ENCODE data around the gene SMG6. TPM values are rescaled to one million over a fixed set of nuclear protein-coding genes. Genes with fewer than 3 reads are reported as not detected.

SMG6 gene
- total RNA-seq, 1 donor from 2014 or later = 39.7 TPM

- Histone ChIP-seq H3K9ac (ENCODE audit: low read length) (no peak overlapping the region), H3K27me3 (ENCODE audit: insufficient read depth, low read length) (peaks cover 43% of the 10 kb centered on the region)
Observed at GRCh38 chr17:2024572-2025219, 278.9 kb downstream of the SMG6 start.

GRCh38 chr17:2023692-2024571 is 279.7 kb downstream of the SMG6 start:
- Histone ChIP-seq H3K27ac (ENCODE audit: low read depth, low read length) (no peak overlapping the region), H3K79me2 (ENCODE audit: insufficient read depth, low read length) (no peaks in the 10 kb centered on the region), H3K4me1 (ENCODE audit: insufficient read depth, low read length) (peaks cover 16% of the 10 kb centered on the region), H3K27me3 (ENCODE audit: insufficient read depth, low read length) (peaks cover 50% of the 10 kb centered on the region), H3K4me2 (ENCODE audit: low read length) (peak overlapping the region; percentile 81), H3K36me3 (ENCODE audit: insufficient read depth, low read length) (no peaks in the 10 kb centered on the region), H3K4me3 (ENCODE audit: insufficient read depth, low read depth, low read length) (peak overlapping the region; percentile 28), H3K9ac (ENCODE audit: low read length) (no peak overlapping the region), H3K9me3 (ENCODE audit: insufficient read depth, low read depth, low read length) (no peaks in the 10 kb centered on the region), H4K20me1 (ENCODE audit: insufficient read depth, low read length) (no peaks in the 10 kb centered on the region), H2AFZ (ENCODE audit: low read depth, low read length) (no peak overlapping the region)
- H3K27ac Mint-ChIP-seq (ENCODE audit: unreplicated experiment) = no peak overlapping the region
- no peaks in the 10 kb centered on the region for H3K36me3 Mint-ChIP-seq (ENCODE audit: low read depth, unreplicated experiment)
- peak overlapping the region; percentile 66 for H3K4me3 Mint-ChIP-seq (ENCODE audit: unreplicated experiment)
- FAIRE-seq (no peak), DNase-seq (ENCODE audit: low read depth) (no peak)
- peaks cover 54% of the 10 kb centered on the region for H3K27me3 Mint-ChIP-seq (ENCODE audit: low read depth, unreplicated experiment)
- peaks cover 3% of the 10 kb centered on the region for H3K9me3 Mint-ChIP-seq (ENCODE audit: unreplicated experiment)
- no peaks in the 10 kb centered on the region for H3K4me1 Mint-ChIP-seq (ENCODE audit: low read depth, unreplicated experiment)
- TF ChIP-seq, protein P1, sequence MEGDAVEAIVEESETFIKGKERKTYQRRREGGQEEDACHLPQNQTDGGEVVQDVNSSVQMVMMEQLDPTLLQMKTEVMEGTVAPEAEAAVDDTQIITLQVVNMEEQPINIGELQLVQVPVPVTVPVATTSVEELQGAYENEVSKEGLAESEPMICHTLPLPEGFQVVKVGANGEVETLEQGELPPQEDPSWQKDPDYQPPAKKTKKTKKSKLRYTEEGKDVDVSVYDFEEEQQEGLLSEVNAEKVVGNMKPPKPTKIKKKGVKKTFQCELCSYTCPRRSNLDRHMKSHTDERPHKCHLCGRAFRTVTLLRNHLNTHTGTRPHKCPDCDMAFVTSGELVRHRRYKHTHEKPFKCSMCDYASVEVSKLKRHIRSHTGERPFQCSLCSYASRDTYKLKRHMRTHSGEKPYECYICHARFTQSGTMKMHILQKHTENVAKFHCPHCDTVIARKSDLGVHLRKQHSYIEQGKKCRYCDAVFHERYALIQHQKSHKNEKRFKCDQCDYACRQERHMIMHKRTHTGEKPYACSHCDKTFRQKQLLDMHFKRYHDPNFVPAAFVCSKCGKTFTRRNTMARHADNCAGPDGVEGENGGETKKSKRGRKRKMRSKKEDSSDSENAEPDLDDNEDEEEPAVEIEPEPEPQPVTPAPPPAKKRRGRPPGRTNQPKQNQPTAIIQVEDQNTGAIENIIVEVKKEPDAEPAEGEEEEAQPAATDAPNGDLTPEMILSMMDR (IDR thresholded peaks at IDR 0.05; ENCODE audit: insufficient read depth, low read depth, low read length) = no peak
- TF ChIP-seq EZH2 (IDR thresholded peaks at IDR 0.05; ENCODE audit: insufficient read depth, low read length) = peak; percentile 84

More at GRCh38 chr17:2024572-2025219, 278.9 kb downstream of the SMG6 start:
- no peaks in the 10 kb centered on the region for H3K79me2 ChIP-seq (ENCODE audit: insufficient read depth, low read length)
- no peaks in the 10 kb centered on the region for H3K9me3 ChIP-seq (ENCODE audit: insufficient read depth, low read depth, low read length)
- H4K20me1 ChIP-seq (ENCODE audit: insufficient read depth, low read length) = no peaks in the 10 kb centered on the region
- H3K27ac ChIP-seq (ENCODE audit: low read depth, low read length) = no peak overlapping the region
- Mint-ChIP-seq H3K4me1 (ENCODE audit: low read depth, unreplicated experiment) (no peaks in the 10 kb centered on the region), H3K36me3 (ENCODE audit: low read depth, unreplicated experiment) (no peaks in the 10 kb centered on the region), H3K4me3 (ENCODE audit: unreplicated experiment) (no peak overlapping the region), H3K9me3 (ENCODE audit: unreplicated experiment) (peaks cover 3% of the 10 kb centered on the region), H3K27me3 (ENCODE audit: low read depth, unreplicated experiment) (peaks cover 52% of the 10 kb centered on the region), H3K27ac (ENCODE audit: unreplicated experiment) (no peak overlapping the region)
- H3K36me3 ChIP-seq (ENCODE audit: insufficient read depth, low read length) = no peaks in the 10 kb centered on the region
- H2AFZ ChIP-seq (ENCODE audit: low read depth, low read length) = peak overlapping the region; percentile 75
- peak overlapping the region; percentile 28 for H3K4me3 ChIP-seq (ENCODE audit: insufficient read depth, low read depth, low read length)
- TF ChIP-seq, protein P1 (IDR thresholded peaks at IDR 0.05; ENCODE audit: insufficient read depth, low read depth, low read length) = no peak
- TF ChIP-seq EZH2 (IDR thresholded peaks at IDR 0.05; ENCODE audit: insufficient read depth, low read length) = peak; percentile 37
- peaks cover 16% of the 10 kb centered on the region for H3K4me1 ChIP-seq (ENCODE audit: insufficient read depth, low read length)
- no peak for FAIRE-seq
- DNase-seq (ENCODE audit: low read depth) = no peak
- H3K4me2 ChIP-seq (ENCODE audit: low read length) = peak overlapping the region; percentile 81

All from astrocyte (in vitro differentiated cells and primary cell).